ENCODE data around the gene TEC. TPM values are rescaled to one million over a fixed set of nuclear protein-coding genes. Genes with fewer than 3 reads are reported as not detected.

Gene TEC
- total and polyA plus RNA-seq, 8 donors: 4.5 to 10.6 (median 7.6) TPM

GRCh38 chr4:48259748-48260147, 9.9 kb downstream of the TEC start:
- no peak for ATAC-seq
- intact Hi-C loops (cut with DNase I): no loop called here

GRCh38 chr4:48258845-48259397, 10.7 kb downstream of the TEC start:
- Histone ChIP-seq H3K27me3 (no peaks in the 10 kb centered on the region), H3K36me3 (no peaks in the 10 kb centered on the region), H3K4me1 (peaks cover 4 to 23% of the 10 kb centered on the region in 2 donors), H3K4me3 (no peak overlapping the region), H3K27ac (no peak overlapping the region), H3K9me3 (no peaks in the 10 kb centered on the region)
- DNase-seq: no peak
- no peak for TF ChIP-seq CTCF (IDR thresholded peaks at IDR 0.05)
- no peak for ATAC-seq
- intact Hi-C loops (cut with DNase I): no loop called here

More at GRCh38 chr4:48259748-48260147, 9.9 kb downstream of the TEC start:
- no peak for TF ChIP-seq CTCF (IDR thresholded peaks at IDR 0.05)
- Histone ChIP-seq H3K4me1 (peaks cover 4 to 18% of the 10 kb centered on the region in 2 donors), H3K27me3 (no peaks in the 10 kb centered on the region), H3K9me3 (no peaks in the 10 kb centered on the region), H3K36me3 (no peaks in the 10 kb centered on the region), H3K27ac (no peak overlapping the region), H3K4me3 (no peak overlapping the region)
- DNase-seq: no peak

DNA sequence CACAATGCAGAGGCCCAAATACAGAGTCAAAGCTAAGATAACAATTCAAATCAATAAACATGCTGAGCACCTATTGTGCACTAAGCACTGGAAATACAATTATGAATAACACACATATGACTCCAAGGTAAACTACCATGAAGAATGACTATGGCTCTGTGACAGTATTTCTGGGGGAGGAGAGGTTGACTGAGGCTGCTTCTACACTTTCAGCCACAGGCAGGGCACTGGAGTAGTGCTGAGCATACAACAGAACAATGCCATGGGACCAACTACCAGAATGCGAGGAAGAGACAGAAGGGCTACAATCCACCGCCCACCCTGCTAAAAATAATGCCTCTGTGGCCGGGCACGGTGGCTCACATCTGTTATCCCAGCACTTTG, 13.7 kb downstream of the TEC start:
- no peak overlapping the region for H3K4me3 ChIP-seq
- intact Hi-C loops (cut with DNase I): no loop called here
- ATAC-seq: no peak

GRCh38 chr4:48255072-48255958, 14.3 kb downstream of the TEC start:
- Histone ChIP-seq H3K9me3 (no peaks in the 10 kb centered on the region), H3K36me3 (no peaks in the 10 kb centered on the region), H3K4me3 (no peak overlapping the region), H3K27me3 (no peaks in the 10 kb centered on the region), H3K4me1 (peaks cover 4 to 12% of the 10 kb centered on the region in 2 donors), H3K27ac (peak overlapping the region in 1 of 2 donors; percentile 30)
- no peak for TF ChIP-seq CTCF (IDR thresholded peaks at IDR 0.05)
- peak in 2 of 4 donors; percentile 38 to 41 for DNase-seq
- peak; percentile 65 for ATAC-seq
- intact Hi-C loops (cut with DNase I): no loop called here

More for the DNA sequence above, 13.7 kb downstream of the TEC start:
- H3K4me1 ChIP-seq: peaks cover 4 to 13% of the 10 kb centered on the region in 2 donors
- no peaks in the 10 kb centered on the region for H3K36me3 ChIP-seq
- no peak for TF ChIP-seq CTCF (IDR thresholded peaks at IDR 0.05)
- DNase-seq: no peak
- no peaks in the 10 kb centered on the region for H3K27me3 ChIP-seq
- no peaks in the 10 kb centered on the region for H3K9me3 ChIP-seq
- no peak overlapping the region for H3K27ac ChIP-seq

GRCh38 chr4:48254381-48255071, 15.1 kb downstream of the TEC start:
- H3K27me3 ChIP-seq: no peaks in the 10 kb centered on the region
- TF ChIP-seq CTCF (IDR thresholded peaks at IDR 0.05): no peak
- ATAC-seq (peak; percentile 89), DNase-seq (peak in 3 of 4 donors; percentile 63 to 89 (median 80))
- no peaks in the 10 kb centered on the region for H3K9me3 ChIP-seq
- intact Hi-C loops (cut with DNase I): no loop called here
- peak overlapping the region in 1 of 2 donors; percentile 30 for H3K27ac ChIP-seq
- no peak overlapping the region for H3K4me3 ChIP-seq
- H3K36me3 ChIP-seq: no peaks in the 10 kb centered on the region
- peaks cover 4 to 12% of the 10 kb centered on the region in 2 donors for H3K4me1 ChIP-seq

All from left lung (tissue), 10 donors.